ENCODE results near the gene PDE7B. TPM values are rescaled to one million over a fixed set of nuclear protein-coding genes. Genes with fewer than 3 reads are reported as not detected.

The PDE7B gene
- total RNA-seq, 6 experiments from 2014 or later, result 1.2 to 5.8 (median 4.5) TPM

GRCh38 chr6:136014454-136015437, 163.2 kb downstream of the PDE7B start:
- Mint-ChIP-seq H3K27ac (peak overlapping the region; percentile 95), H3K4me3 (peak overlapping the region; percentile 73), H3K9me3 (peaks cover 3% of the 10 kb centered on the region; the same call in 1 of the 2 replicates), H3K36me3 (ENCODE audit: low read depth) (peaks cover 7% of the 10 kb centered on the region), H3K4me1 (ENCODE audit: low read depth) (peaks cover 74% of the 10 kb centered on the region), H3K27me3 (ENCODE audit: insufficient read depth) (no peaks in the 10 kb centered on the region)
- no peak for TF ChIP-seq CTCF (IDR thresholded peaks at IDR 0.05)
- peak; percentile 90 for DNase-seq

- H3K27ac Mint-ChIP-seq, result peak overlapping the region; percentile 95
- no peak for DNase-seq
- H3K4me3 Mint-ChIP-seq, result peak overlapping the region; percentile 73
- no peak for TF ChIP-seq CTCF (IDR thresholded peaks at IDR 0.05)
- H3K9me3 Mint-ChIP-seq, result no peaks in the 10 kb centered on the region
- H3K36me3 Mint-ChIP-seq (ENCODE audit: low read depth), result peaks cover 3% of the 10 kb centered on the region; the same call in 1 of the 2 replicates
- peaks cover 74% of the 10 kb centered on the region for H3K4me1 Mint-ChIP-seq (ENCODE audit: low read depth)
- H3K27me3 Mint-ChIP-seq (ENCODE audit: insufficient read depth), result no peaks in the 10 kb centered on the region
Observed at GRCh38 chr6:136015531-136015930, 164.0 kb downstream of the PDE7B start.

- H3K36me3 Mint-ChIP-seq (ENCODE audit: low read depth), result peaks cover 3% of the 10 kb centered on the region; the same call in 1 of the 2 replicates
- H3K27me3 Mint-ChIP-seq (ENCODE audit: insufficient read depth), result no peaks in the 10 kb centered on the region
- H3K9me3 Mint-ChIP-seq, result no peaks in the 10 kb centered on the region
- peak; percentile 23 for DNase-seq
- H3K27ac Mint-ChIP-seq, result peak overlapping the region; percentile 58; the same call in 1 of the 2 replicates
- TF ChIP-seq CTCF (IDR thresholded peaks at IDR 0.05), result no peak
- H3K4me3 Mint-ChIP-seq, result no peak overlapping the region
- peaks cover 64% of the 10 kb centered on the region for H3K4me1 Mint-ChIP-seq (ENCODE audit: low read depth)
Observed at GRCh38 chr6:136016228-136017225, 165.0 kb downstream of the PDE7B start.

GRCh38 chr6:136020691-136021090, 169.2 kb downstream of the PDE7B start:
- no peak for TF ChIP-seq CTCF (IDR thresholded peaks at IDR 0.05)
- Mint-ChIP-seq H3K27ac (no peak overlapping the region), H3K4me1 (ENCODE audit: low read depth) (peaks cover 22% of the 10 kb centered on the region), H3K9me3 (no peaks in the 10 kb centered on the region), H3K36me3 (ENCODE audit: low read depth) (no peaks in the 10 kb centered on the region), H3K27me3 (ENCODE audit: insufficient read depth) (no peaks in the 10 kb centered on the region), H3K4me3 (no peak overlapping the region)
- DNase-seq, result no peak

- peaks cover 8% of the 10 kb centered on the region; the same call in 1 of the 2 replicates for H3K4me1 Mint-ChIP-seq (ENCODE audit: low read depth)
- H3K36me3 Mint-ChIP-seq (ENCODE audit: low read depth), result no peaks in the 10 kb centered on the region
- no peak overlapping the region for H3K4me3 Mint-ChIP-seq
- TF ChIP-seq CTCF (IDR thresholded peaks at IDR 0.05), result no peak
- H3K27me3 Mint-ChIP-seq (ENCODE audit: insufficient read depth), result no peaks in the 10 kb centered on the region
- DNase-seq, result no peak
- no peaks in the 10 kb centered on the region for H3K9me3 Mint-ChIP-seq
- H3K27ac Mint-ChIP-seq, result no peak overlapping the region
Observed at GRCh38 chr6:136022224-136022874, 170.8 kb downstream of the PDE7B start.

All from HFFc6 (cell line).